Cardiac fibroblast (primary cell): ENCODE results near the gene CEP89.

Experiments used
- DNase-seq, 2 donors: peaks; one replicate each; pipeline versions ENCODE4 v3.0.0 to v3.0.0-alpha.2; 2010; ENCODE audit warnings: low read depth in 2 of 2
- H3K4me3 ChIP-seq, 2 donors: replicated peaks in 1 of 2; 1 replicate in 1 of 2; 2 replicates in 1 of 2; pipeline ENCODE4 v1.5.1; 2011; ENCODE audit warnings: low read depth in 2 of 2, low read length in 2 of 2, mild to moderate bottlenecking in 2 of 2, moderate library complexity in 1 of 2
- TF ChIP-seq, protein P1 (sequence below): IDR thresholded peaks from one replicate; pipeline ENCODE4 v1.5.1; 2011; ENCODE audit warnings: low read depth, mild to moderate bottlenecking, low read length, inconsistent platforms

The CEP89 gene

GRCh38 chr19:32828139-32828538, 143.6 kb downstream of the CEP89 start:
- TF ChIP-seq, protein P1, sequence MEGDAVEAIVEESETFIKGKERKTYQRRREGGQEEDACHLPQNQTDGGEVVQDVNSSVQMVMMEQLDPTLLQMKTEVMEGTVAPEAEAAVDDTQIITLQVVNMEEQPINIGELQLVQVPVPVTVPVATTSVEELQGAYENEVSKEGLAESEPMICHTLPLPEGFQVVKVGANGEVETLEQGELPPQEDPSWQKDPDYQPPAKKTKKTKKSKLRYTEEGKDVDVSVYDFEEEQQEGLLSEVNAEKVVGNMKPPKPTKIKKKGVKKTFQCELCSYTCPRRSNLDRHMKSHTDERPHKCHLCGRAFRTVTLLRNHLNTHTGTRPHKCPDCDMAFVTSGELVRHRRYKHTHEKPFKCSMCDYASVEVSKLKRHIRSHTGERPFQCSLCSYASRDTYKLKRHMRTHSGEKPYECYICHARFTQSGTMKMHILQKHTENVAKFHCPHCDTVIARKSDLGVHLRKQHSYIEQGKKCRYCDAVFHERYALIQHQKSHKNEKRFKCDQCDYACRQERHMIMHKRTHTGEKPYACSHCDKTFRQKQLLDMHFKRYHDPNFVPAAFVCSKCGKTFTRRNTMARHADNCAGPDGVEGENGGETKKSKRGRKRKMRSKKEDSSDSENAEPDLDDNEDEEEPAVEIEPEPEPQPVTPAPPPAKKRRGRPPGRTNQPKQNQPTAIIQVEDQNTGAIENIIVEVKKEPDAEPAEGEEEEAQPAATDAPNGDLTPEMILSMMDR: no peak
- no peak for DNase-seq
- no peak overlapping the region for H3K4me3 ChIP-seq
